Heart left ventricle (tissue), 13 donors: Measurements from ENCODE around the gene BRMS1.

Source experiments
- POLR2A ChIP-seq, 2 donors: fragments of 450-650 bp; IDR thresholded peaks; one replicate each; pipeline ENCODE4 v1.6.1; 2017; ENCODE audit warnings: antibody characterized with exemption in 2 of 2, mild to moderate bottlenecking in 2 of 2, moderate library complexity in 2 of 2
- TF ChIP-seq, protein P1 (sequence below), 12 donors: fragments of 200-600 bp; sonication (generic) in 4 of 12; IDR thresholded peaks; one replicate each; pipeline versions ENCODE4 v1.5.0 to v1.8.0; 2018 to 2022; ENCODE audit warnings: antibody characterized with exemption in 12 of 12, mild to moderate bottlenecking in 5 of 12
- donor health status: ischemic (EF 13 %, LVEDD 7.1; RV severe dilation, severe dysfunction).
- donor health status: DM: no; HTN: yes; CAD: no.
- donor health status: DM: no; HTN: no; CAD: no.
- donor health status: ischemic (EF 25% LVEDD 6.9; RV normal size, moderate dysfunction).
- donor health status: ischemic (EF 25% LVEDD 5.7; RV mildly dilated, moderate dysfunction).
- donor health status: ischemic (EF 35%, LVEDD 5.7; RV mildly dilated, moderate dysfunction).
- donor health status: nonischemic (EF 11% LVEDD 7.7; RV severe dilation, severe dysfunction).
- donor health status: DM: yes; HTN: yes; CAD: no.
- donor health status: PGD.
- donor health status: ischemic (EF 29% LVEDD 5.4; RV normal size, mild dysfunction).
- donor health status: nonischemic (EF 23%, LVEDD 6.1; RV moderate dilation, normal function).

DNA sequence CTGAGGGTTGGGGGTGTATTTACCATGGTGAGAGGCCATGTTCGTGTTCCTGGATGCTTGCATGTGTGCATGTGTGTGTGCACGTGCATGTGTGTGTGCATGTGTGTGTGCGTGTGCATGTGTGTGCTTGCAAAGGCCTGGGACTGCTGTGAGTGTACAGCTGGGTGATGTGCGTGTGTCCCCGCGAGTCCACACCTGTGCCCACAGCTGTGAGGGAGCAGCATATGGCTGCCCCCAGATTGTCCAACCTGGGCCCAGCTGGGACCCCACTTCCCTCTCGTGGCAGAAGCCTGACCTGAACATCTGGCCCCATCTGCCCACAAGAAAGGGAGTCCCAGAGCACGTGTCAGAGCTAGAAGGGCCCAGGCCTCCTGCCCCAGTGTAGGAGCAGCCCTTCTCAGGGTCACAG is 19.6 kb downstream of the BRMS1 start:
- TF ChIP-seq, protein P1, sequence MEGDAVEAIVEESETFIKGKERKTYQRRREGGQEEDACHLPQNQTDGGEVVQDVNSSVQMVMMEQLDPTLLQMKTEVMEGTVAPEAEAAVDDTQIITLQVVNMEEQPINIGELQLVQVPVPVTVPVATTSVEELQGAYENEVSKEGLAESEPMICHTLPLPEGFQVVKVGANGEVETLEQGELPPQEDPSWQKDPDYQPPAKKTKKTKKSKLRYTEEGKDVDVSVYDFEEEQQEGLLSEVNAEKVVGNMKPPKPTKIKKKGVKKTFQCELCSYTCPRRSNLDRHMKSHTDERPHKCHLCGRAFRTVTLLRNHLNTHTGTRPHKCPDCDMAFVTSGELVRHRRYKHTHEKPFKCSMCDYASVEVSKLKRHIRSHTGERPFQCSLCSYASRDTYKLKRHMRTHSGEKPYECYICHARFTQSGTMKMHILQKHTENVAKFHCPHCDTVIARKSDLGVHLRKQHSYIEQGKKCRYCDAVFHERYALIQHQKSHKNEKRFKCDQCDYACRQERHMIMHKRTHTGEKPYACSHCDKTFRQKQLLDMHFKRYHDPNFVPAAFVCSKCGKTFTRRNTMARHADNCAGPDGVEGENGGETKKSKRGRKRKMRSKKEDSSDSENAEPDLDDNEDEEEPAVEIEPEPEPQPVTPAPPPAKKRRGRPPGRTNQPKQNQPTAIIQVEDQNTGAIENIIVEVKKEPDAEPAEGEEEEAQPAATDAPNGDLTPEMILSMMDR (IDR thresholded peaks at IDR 0.05), result no peak
- TF ChIP-seq POLR2A (IDR thresholded peaks at IDR 0.05), result no peak
